BLaER1 (cell line): Measurements from ENCODE around the gene CYSRT1.

Experiments used
- H3K27ac ChIP-seq: shearing (Covaris generic); formaldehyde crosslinking; 2 replicates; pipeline ENCODE4 v1.8.1; 2022
- H3K27me3 ChIP-seq: shearing (Covaris generic); formaldehyde crosslinking; 2 replicates; pipeline ENCODE4 v1.8.1; 2022
- H3K36me3 ChIP-seq: shearing (Covaris generic); formaldehyde crosslinking; 2 replicates; pipeline ENCODE4 v1.8.1; 2022
- H3K4me1 ChIP-seq: shearing (Covaris generic); formaldehyde crosslinking; 2 replicates; pipeline ENCODE4 v1.8.1; 2022
- H3K4me2 ChIP-seq: shearing (Covaris generic); formaldehyde crosslinking; 2 replicates; pipeline ENCODE4 v1.8.1; 2022
- H3K4me3 ChIP-seq: shearing (Covaris generic); formaldehyde crosslinking; 2 replicates; pipeline ENCODE4 v1.8.1; 2022
- H3K9ac ChIP-seq: shearing (Covaris generic); formaldehyde crosslinking; 2 replicates; pipeline ENCODE4 v1.8.1; 2022
- H3K9me3 ChIP-seq: shearing (Covaris generic); formaldehyde crosslinking; 2 replicates; pipeline ENCODE4 v1.8.1; 2022
- H4K20me1 ChIP-seq: shearing (Covaris generic); formaldehyde crosslinking; 2 replicates; pipeline ENCODE4 v1.8.1; 2022
- Cebpa-rat ChIP-seq: shearing (Covaris generic); IDR thresholded peaks from 2 replicates; pipeline ENCODE4 v1.8.1; 2022

Gene CYSRT1

DNA sequence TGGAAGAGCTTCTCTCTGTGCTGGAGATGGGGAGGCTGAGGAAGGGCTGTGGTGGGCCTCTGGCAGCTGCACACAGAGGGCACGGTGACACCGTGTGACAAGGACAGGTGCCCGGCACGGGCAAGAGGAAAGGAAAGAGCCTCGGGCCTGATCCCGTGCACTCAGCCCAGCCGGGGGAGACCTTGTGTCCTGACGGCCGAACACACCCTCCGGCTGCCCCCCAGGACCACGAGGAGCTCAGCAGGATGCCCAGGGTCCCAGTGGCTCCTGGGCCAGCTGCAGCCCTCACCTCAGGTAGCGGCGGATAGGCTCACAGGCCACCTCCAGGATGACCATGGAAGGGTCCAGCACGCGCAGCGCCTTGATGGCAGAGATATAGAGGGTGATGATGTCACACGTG lies 42.1 kb upstream of the CYSRT1 start:
- no peak for TF ChIP-seq Cebpa-rat
- Histone ChIP-seq H4K20me1 (peaks cover 52% of the 10 kb centered on the region), H3K9ac (no peak overlapping the region), H3K4me1 (peaks cover 22% of the 10 kb centered on the region), H3K4me3 (no peak overlapping the region), H3K36me3 (peaks cover 97% of the 10 kb centered on the region), H3K4me2 (no peak overlapping the region), H3K27ac (no peak overlapping the region), H3K27me3 (no peaks in the 10 kb centered on the region), H3K9me3 (no peaks in the 10 kb centered on the region)

DNA sequence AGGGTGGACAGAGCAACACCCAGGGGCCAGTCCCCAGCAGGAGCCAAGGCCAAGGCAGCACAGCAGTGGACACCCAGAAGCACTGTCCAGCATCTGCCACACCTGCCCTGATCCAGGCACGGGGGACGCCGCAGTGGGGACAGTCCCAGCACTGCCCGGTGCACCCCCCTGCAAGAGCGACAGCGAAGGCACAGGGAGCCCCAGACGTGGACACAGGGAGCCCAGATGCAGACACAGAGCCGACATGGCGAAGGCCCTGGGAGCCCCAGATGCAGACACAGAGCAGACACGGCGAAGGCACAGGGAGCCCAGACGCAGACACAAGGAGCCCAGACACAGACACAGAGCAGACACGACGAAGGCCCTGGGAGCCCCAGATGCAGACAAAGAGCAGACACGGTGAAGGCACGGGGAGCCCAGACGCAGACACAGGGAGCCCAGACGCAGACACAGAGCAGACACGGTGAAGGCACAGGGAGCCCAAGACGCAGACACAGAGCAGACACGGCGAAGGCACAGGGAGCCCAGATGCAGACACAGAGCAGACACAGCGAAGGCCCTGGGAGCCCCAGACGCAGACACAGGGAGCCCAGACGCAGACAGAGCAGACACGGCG lies 40.9 kb upstream of the CYSRT1 start:
- H3K9ac ChIP-seq: no peak overlapping the region
- H3K36me3 ChIP-seq: peaks cover 85% of the 10 kb centered on the region
- H4K20me1 ChIP-seq: peaks cover 47% of the 10 kb centered on the region

DNA sequence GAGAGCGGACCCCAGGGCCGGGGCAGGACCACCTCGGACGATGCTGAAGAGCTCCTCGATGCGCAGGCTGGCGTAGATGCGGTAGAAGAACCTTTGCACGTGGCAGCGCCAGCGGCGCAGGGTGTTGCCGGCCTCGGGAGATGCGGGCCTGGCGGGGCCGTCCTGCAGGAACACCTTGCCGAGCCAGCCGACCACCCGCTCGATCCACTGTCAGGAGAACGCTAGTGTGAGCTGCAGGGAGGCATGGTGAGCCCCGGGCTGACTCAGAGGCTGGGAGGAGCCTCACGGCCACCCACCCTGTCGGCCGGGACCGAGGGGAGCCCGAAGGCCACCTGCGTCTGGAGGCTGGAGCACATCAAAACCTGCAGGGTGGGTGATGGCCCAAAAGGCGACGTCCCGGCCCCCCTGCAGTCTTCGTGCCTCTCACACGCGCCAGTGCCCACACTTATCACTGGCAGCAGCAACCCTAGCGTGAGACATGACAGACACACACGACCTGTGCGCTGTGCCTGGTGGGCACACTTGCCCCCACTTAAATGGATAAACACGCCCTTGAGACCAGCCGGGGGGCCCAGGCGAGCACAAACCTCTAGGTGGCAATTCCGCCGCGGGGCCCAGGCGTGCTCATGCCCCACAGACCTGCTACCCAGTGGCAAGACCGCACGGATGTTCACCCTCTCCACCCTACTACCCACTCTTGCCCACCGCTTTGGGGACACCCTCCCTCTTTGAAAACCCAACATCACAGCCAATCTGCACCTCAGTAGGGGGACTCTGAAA lies 39.9 kb upstream of the CYSRT1 start:
- Histone ChIP-seq H3K9me3 (no peaks in the 10 kb centered on the region), H3K36me3 (peaks cover 80% of the 10 kb centered on the region), H3K4me3 (no peak overlapping the region), H3K9ac (no peak overlapping the region), H3K4me1 (peaks cover 31% of the 10 kb centered on the region), H4K20me1 (peaks cover 56% of the 10 kb centered on the region), H3K27me3 (no peaks in the 10 kb centered on the region), H3K27ac (no peak overlapping the region), H3K4me2 (no peak overlapping the region)
- TF ChIP-seq Cebpa-rat: no peak

More for the DNA sequence above, 40.9 kb upstream of the CYSRT1 start:
- Histone ChIP-seq H3K4me3 (no peak overlapping the region), H3K27ac (no peak overlapping the region), H3K4me1 (peaks cover 22% of the 10 kb centered on the region), H3K27me3 (no peaks in the 10 kb centered on the region), H3K4me2 (no peak overlapping the region), H3K9me3 (no peaks in the 10 kb centered on the region)
- no peak for TF ChIP-seq Cebpa-rat

DNA sequence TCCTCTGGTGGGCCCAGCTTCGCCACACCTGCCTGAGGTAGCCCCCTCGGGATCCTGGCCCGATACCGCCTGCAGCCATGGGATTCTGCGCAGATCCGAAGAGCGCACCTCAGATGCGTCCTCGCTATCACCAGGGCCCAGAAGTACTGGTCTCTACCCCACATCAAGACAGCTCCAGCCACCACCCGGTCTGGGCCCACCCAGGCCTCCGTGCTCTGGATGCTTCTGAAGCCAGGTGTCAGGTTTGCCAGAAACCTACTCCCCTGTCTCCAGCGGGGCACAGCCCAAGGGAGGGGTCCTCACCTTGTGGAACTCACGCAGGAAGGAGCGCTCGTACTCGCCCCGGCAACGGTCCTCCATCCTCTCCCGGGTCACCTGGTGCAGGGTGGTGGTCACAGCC lies 39.1 kb upstream of the CYSRT1 start:
- Histone ChIP-seq H3K27ac (no peak overlapping the region), H3K4me1 (peaks cover 40% of the 10 kb centered on the region), H3K9ac (no peak overlapping the region), H3K36me3 (peaks cover 79% of the 10 kb centered on the region), H3K4me2 (peak overlapping the region; percentile 99), H4K20me1 (peaks cover 65% of the 10 kb centered on the region), H3K27me3 (no peaks in the 10 kb centered on the region), H3K4me3 (peak overlapping the region; percentile 87; the same call in 1 of the 2 replicates), H3K9me3 (no peaks in the 10 kb centered on the region)
- TF ChIP-seq Cebpa-rat: no peak

DNA sequence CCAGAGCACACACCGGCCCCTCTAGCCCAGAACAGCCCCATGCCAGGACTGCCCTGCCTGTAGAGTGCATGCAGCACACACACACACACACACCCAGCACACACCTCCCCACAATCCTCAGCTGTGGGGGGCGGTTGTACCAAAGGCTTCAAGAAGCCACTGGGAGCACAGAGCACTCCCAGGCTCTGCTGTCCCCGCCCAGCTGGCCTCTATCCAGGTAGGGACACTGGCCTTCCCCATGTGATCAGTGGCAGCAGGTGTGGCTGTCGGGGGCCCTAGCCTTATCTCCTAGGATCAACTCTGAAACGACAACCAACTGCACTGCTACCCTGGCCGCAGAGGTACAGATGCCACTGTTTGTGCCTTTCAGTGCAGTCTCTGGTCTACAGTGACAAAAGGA lies 38.6 kb upstream of the CYSRT1 start:
- no peaks in the 10 kb centered on the region for H3K27me3 ChIP-seq
- peaks cover 69% of the 10 kb centered on the region for H4K20me1 ChIP-seq
- peaks cover 44% of the 10 kb centered on the region for H3K4me1 ChIP-seq
- TF ChIP-seq Cebpa-rat: no peak
- H3K4me3 ChIP-seq: peak overlapping the region; percentile 87; the same call in 1 of the 2 replicates
- peak overlapping the region; percentile 99 for H3K4me2 ChIP-seq
- H3K9me3 ChIP-seq: no peaks in the 10 kb centered on the region
- no peak overlapping the region for H3K27ac ChIP-seq
- peak overlapping the region; percentile 85; the same call in 1 of the 2 replicates for H3K9ac ChIP-seq
- H3K36me3 ChIP-seq: peaks cover 79% of the 10 kb centered on the region

DNA sequence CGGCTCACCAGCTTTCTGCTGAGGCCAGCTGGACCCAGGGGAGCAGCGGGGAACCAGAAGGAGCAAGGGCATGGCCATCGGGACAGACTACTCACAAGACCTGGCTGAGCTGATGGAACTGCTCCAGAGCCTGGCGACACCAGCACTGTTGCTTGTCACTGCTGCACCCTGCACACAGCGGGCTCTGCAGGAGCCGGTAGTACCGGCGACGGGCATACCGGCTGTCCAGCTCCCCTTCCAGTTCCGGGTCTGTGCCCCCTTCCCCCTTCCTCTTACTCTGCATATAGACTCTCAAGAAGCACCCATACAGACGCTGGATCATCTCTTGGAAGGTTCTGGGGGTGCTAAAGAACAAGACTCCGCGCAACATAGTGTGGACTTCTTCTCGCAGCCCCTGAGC lies 37.6 kb upstream of the CYSRT1 start:
- peak overlapping the region; percentile 99 for H3K4me2 ChIP-seq
- no peak for TF ChIP-seq Cebpa-rat
- peaks cover 76% of the 10 kb centered on the region for H4K20me1 ChIP-seq
- H3K27me3 ChIP-seq: no peaks in the 10 kb centered on the region
- peaks cover 54% of the 10 kb centered on the region for H3K4me1 ChIP-seq
- H3K36me3 ChIP-seq: peaks cover 79% of the 10 kb centered on the region
- H3K27ac ChIP-seq: no peak overlapping the region
- H3K9me3 ChIP-seq: no peaks in the 10 kb centered on the region
- H3K4me3 ChIP-seq: peak overlapping the region; percentile 87
- peak overlapping the region; percentile 85 for H3K9ac ChIP-seq

DNA sequence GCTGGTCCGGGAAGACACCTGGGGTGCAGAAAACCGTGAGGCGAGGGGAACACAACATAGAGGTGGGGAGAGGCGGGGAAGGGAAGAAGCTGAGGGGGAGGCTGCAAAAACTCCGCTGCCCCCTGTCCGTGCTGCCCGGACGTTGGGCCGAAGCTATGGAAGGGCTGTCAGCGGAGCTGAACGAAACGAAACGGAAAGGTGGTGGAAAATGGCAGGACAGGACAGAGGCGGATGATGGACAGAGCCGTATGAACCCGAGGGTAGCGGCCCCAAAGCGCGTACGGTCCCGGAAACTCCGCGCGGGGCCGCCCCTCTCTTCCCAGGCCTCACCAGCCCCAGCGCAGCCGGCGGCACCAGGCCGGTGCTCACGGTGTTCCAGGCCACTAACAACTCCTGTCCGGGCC lies 36.9 kb upstream of the CYSRT1 start:
- no peak for TF ChIP-seq Cebpa-rat
- H3K9ac ChIP-seq: peak overlapping the region; percentile 85
- no peaks in the 10 kb centered on the region for H3K27me3 ChIP-seq
- peaks cover 80% of the 10 kb centered on the region for H4K20me1 ChIP-seq
- H3K9me3 ChIP-seq: no peaks in the 10 kb centered on the region
- H3K4me2 ChIP-seq: peak overlapping the region; percentile 99
- H3K36me3 ChIP-seq: peaks cover 79% of the 10 kb centered on the region
- H3K4me3 ChIP-seq: peak overlapping the region; percentile 87
- H3K4me1 ChIP-seq: peaks cover 61% of the 10 kb centered on the region
- peak overlapping the region; percentile 91 for H3K27ac ChIP-seq

DNA sequence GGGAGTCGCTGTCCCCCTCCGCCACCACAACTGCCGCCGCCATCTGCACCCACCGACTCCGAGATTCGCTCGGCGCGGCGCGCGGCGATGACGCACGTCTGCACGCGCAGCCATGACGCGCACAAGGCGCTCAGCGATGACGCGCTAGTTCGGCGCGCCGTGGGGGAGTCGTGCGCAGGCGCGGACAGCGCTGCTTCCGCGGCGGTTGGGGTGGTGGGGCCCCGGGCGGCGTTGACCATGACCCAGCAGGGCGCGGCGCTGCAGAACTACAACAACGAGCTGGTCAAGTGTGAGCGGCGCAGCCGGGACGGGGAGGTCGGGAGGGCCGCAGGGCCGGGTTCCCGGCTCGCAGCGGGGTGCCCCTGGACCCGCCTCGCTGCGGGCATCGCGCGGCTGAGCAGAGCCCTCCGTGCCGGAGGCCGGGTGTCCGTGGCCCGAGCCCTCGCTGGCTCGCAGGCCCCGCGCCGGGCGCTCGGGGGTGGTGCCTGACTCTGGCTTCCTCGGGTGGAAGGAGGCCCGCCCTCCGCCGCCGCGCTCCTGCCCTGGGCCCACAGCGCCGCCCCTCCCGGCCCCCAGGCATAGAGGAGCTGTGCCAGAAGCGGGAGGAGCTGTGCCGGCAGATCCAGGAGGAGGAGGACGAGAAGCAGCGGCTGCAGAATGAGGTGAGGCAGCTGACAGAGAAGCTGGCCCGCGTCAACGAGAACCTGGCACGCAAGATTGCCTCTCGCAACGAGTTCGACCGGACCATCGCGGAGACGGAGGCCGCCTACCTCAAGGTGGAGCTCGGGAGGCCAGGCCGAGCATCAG lies 36.3 kb upstream of the CYSRT1 start, which contains the start of the genes ANAPC2 and SSNA1:
TSS of gene ANAPC2 (minus strand) at position 71 of the 807 bp plus-strand sequence. CDS start at position 43, 28 bp downstream.
TSS of gene SSNA1 (plus strand) at position 187 of the 807 bp plus-strand sequence. CDS start at position 238, 51 bp downstream.
- Histone ChIP-seq H3K27me3 (no peaks in the 10 kb centered on the region), H3K27ac (peak within 1 kb of the TSS; percentile 91)

More for the DNA sequence above, 36.3 kb upstream of the CYSRT1 start, which contains the start of the genes ANAPC2 and SSNA1:
- H3K36me3 ChIP-seq: peaks cover 77% of the 10 kb centered on the region
- H3K9ac ChIP-seq: peak within 1 kb of the TSS; percentile 85
- H3K4me2 ChIP-seq: peak within 1 kb of the TSS; percentile 100
- no peaks in the 10 kb centered on the region for H3K9me3 ChIP-seq
- peaks cover 67% of the 10 kb centered on the region for H3K4me1 ChIP-seq
- H4K20me1 ChIP-seq: peaks cover 86% of the 10 kb centered on the region
- no peak for TF ChIP-seq Cebpa-rat
- peak within 1 kb of the TSS; percentile 87 for H3K4me3 ChIP-seq
